ENCODE results near the gene NUP93.

DNA sequence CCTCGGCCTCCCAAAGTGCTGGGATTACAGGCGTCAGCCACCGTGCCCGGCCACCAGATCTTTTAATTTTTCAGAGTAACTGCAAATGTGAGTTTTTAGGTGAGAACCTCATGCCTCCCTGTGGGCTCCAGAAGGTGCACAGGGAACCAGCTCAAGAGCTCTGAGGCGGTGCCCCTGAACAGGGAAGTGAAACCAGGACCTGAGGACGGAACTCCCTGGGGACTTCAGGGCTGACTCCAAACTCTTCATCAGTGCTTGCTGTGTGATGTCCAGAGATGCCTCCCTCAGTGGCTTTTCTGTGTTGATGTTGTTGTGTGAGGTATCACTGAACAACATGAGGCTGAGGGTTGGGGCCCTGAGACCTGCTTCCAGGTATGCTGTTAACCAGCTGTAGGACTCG is 158.9 kb downstream of the NUP93 start:
- TF ChIP-seq, protein P1, sequence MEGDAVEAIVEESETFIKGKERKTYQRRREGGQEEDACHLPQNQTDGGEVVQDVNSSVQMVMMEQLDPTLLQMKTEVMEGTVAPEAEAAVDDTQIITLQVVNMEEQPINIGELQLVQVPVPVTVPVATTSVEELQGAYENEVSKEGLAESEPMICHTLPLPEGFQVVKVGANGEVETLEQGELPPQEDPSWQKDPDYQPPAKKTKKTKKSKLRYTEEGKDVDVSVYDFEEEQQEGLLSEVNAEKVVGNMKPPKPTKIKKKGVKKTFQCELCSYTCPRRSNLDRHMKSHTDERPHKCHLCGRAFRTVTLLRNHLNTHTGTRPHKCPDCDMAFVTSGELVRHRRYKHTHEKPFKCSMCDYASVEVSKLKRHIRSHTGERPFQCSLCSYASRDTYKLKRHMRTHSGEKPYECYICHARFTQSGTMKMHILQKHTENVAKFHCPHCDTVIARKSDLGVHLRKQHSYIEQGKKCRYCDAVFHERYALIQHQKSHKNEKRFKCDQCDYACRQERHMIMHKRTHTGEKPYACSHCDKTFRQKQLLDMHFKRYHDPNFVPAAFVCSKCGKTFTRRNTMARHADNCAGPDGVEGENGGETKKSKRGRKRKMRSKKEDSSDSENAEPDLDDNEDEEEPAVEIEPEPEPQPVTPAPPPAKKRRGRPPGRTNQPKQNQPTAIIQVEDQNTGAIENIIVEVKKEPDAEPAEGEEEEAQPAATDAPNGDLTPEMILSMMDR (IDR thresholded peaks at IDR 0.05; ENCODE audit: poor library complexity) = no peak
- no peak for TF ChIP-seq EZH2 (IDR thresholded peaks at IDR 0.05; ENCODE audit: borderline replicate concordance)
- TF ChIP-seq EZH2phosphoT487 (IDR thresholded peaks at IDR 0.05; ENCODE audit: low read depth, severe bottlenecking, unreplicated experiment) = no peak

All from hepatocyte (in vitro differentiated cells).